HG02970 (cell line): ENCODE measurements around the gene SRSF5.
"Not testable (repeated sequence)": the region's sequence is repeated elsewhere in the genome, so short reads cannot be mapped to it uniquely, and the experiment has no call there.

Experiments used
- ATAC-seq: cut with Tn5 transposase; IDR thresholded peaks from one replicate; pipeline ENCODE4 v1.9.1; 2021; ENCODE audit warnings: mild to moderate bottlenecking, moderate library complexity, moderate number of reproducible peaks; ENCODE audit not compliant: unreplicated experiment, low FRiP score

Gene SRSF5

GRCh38 chr14:69803753-69804152, 36.8 kb downstream of the SRSF5 start:
- ATAC-seq: no peak

DNA sequence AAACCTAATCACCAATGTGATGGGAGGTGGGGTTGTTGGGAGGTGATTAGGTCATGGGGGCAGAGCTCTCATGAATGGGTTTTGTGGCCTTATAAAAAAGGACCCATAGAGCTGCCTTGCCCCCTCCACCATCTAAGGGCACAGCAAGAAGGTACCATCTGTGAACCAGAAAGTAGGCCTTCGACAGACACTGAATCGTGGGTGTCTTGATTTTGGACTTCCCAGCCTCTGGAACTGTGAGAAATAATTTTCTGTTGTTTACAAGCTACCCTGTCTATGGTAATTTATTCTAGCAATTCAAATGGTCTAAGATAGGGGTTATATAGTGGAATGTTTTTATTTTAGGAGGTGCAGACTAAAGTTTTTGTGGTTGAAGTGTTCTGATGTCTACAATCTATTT, 38.0 kb downstream of the SRSF5 start:
- no peak for ATAC-seq

GRCh38 chr14:69807192-69807591, 40.2 kb downstream of the SRSF5 start:
- no peak for ATAC-seq

- no peak for ATAC-seq
Observed at GRCh38 chr14:69808919-69809808, 42.2 kb downstream of the SRSF5 start.

- ATAC-seq: no peak
Observed at GRCh38 chr14:69811227-69811867, 44.4 kb downstream of the SRSF5 start.

DNA sequence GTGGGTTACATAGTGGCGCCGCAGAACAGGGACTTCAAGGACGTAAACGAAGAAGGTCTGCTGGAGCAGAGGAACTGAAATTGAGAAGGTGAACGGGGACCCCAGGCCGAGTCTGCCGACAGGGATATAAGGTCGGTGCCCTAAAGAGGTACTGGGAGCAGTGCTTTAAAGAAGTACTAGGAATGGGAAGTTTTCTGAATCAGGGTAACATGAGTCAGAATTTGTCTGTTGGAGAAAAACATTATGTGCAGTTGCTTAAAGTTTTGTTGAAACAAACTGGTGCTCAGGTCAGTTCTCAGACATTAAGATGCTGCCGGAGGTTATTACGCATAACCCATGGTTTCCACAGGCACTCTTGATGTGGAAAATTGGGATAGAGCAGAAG, 44.9 kb downstream of the SRSF5 start:
- no peak for ATAC-seq

GRCh38 chr14:69812711-69813110, 45.8 kb downstream of the SRSF5 start:
- no peak for ATAC-seq

DNA sequence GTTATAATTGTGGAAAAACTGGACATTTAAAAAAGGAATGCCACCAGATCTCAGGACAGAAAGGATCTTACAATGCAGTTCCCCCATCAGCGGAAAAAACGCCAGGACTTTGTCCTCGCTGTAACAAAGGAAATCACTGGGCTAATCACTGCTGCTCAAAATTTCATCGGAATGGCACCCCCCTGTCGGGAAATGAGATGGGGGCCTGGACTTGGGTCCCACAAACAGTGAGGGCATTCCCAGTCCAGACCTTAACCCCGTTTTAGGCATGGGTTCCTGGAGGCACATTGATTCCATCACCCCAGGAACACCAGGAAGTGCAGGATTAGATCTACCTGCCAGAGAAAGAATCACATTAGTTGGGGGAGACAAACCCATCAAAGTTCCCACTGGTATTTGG, 46.4 kb downstream of the SRSF5 start:
- not testable (repeated sequence) for ATAC-seq

DNA sequence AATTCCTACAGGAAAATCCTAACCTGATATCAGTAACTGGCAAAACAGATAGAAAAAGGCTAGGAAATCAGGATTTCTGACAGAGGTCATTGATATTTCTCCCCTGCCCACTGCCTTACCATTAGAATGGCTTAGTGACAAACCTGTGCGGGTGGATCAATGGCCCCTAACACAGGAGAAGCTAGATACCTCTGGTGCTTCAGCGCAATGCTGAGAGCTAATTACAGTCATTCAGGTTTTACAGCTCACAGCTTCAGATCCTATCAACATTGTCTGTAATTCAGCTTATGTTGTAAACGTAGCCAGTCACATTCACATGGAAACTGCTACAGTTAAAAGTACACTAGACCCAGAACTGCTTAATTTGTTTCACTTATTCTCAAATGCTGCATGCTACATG, 47.5 kb downstream of the SRSF5 start:
- no peak for ATAC-seq

DNA sequence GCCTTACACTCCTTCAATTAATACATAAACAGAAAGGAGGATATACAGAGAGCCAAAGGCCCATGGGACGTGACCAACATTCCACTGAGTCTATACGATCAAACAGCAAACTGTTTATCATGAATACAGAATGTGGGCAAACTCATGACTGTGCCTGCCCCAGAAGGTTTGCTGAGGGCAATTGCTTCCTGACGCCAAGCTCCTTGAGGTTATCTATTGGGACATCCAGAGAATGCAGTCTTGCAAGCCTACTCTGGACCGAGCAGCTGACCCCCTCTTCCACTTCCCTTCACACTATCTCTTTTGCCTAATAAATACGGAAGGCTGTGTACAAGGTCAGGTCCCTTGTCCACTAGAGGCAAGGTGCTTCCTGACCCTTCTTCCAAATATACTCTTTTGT, 48.6 kb downstream of the SRSF5 start:
- ATAC-seq: no peak

- ATAC-seq: no peak
Observed at GRCh38 chr14:69816216-69816615, 49.3 kb downstream of the SRSF5 start.

DNA sequence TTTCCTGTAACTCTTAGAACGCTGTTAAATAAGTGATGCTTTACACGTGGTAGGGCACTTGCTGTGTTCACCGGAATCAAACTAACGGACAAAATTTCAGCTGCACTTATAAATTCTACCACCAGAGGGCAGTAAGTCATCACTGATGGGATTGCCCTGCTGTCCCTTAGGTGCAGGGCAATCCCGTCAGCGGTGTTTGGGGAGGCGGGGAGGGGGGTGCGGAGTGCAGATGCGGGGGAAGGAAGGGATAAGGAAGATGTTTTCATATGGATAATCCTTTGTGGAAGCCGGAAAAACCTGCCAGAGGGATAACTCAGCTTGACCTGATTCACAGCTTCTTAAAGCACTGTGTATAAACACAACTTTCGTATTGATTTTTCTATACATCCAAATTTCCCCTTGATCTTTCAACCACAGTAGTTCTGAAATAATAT, 51.8 kb downstream of the SRSF5 start:
- ATAC-seq: no peak

- no peak for ATAC-seq
Observed at GRCh38 chr14:69819607-69820006, 52.7 kb downstream of the SRSF5 start.

- no peak for ATAC-seq
Observed at GRCh38 chr14:69820991-69821390, 54.0 kb downstream of the SRSF5 start.
